Measurements from ENCODE around the gene RAP1GAP2. TPM values are rescaled to one million over a fixed set of nuclear protein-coding genes. Genes with fewer than 3 reads are reported as not detected.

Gene RAP1GAP2
- polyA plus RNA-seq, 1 donor, result 21.3 TPM

GRCh38 chr17:2964370-2964769, 168.1 kb downstream of the RAP1GAP2 start:
- WGBS (ENCODE audit: insufficient coverage, low lambda C conversion rate), result no CpG with 5 or more reads among the region's 10 CpGs
- Histone ChIP-seq H3K4me3 (ENCODE audit: low read length) (no peak overlapping the region), H3K27ac (ENCODE audit: low read length) (no peak overlapping the region), H3K4me1 (ENCODE audit: control insufficient read depth, insufficient read depth, low read length) (peaks cover 9% of the 10 kb centered on the region), H3K9me3 (ENCODE audit: control insufficient read depth, low read depth, low read length) (no peaks in the 10 kb centered on the region), H3K36me3 (ENCODE audit: control insufficient read depth, insufficient read depth, low read length) (peaks cover 12% of the 10 kb centered on the region), H3K27me3 (ENCODE audit: control insufficient read depth, insufficient read depth, low read length) (no peaks in the 10 kb centered on the region)
- DNase-seq, result no peak

DNA sequence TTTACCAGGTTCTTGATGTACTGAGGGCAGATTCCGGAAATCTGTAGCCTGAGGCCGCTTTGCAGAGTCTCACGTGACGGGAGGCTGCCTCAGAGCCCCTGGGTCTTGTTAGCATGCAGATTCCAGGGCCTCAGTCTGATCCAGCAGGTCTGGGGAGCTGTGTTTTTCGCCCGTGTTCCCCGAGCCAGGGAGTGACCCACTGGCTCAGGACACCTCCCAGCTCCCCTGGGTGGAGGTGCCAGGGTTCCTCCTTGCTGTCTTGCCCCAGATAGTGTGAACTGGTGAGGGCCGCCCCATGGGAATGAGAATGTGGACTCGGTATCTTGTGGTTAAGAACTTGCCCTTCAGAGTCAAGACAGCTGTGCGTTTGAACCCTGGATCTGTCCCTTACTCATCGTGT, 168.6 kb downstream of the RAP1GAP2 start:
- peaks cover 7% of the 10 kb centered on the region for H3K4me1 ChIP-seq (ENCODE audit: control insufficient read depth, insufficient read depth, low read length)
- H3K9me3 ChIP-seq (ENCODE audit: control insufficient read depth, low read depth, low read length), result no peaks in the 10 kb centered on the region
- H3K27ac ChIP-seq (ENCODE audit: low read length), result no peak overlapping the region
- H3K27me3 ChIP-seq (ENCODE audit: control insufficient read depth, insufficient read depth, low read length), result no peaks in the 10 kb centered on the region
- no peak for DNase-seq
- peaks cover 12% of the 10 kb centered on the region for H3K36me3 ChIP-seq (ENCODE audit: control insufficient read depth, insufficient read depth, low read length)
- H3K4me3 ChIP-seq (ENCODE audit: low read length), result no peak overlapping the region
- WGBS (ENCODE audit: insufficient coverage, low lambda C conversion rate), result no CpG with 5 or more reads among the region's 11 CpGs

- peak overlapping the region; percentile 3 for H3K27ac ChIP-seq (ENCODE audit: low read length)
- no CpG with 5 or more reads among the region's 14 CpGs for WGBS (ENCODE audit: insufficient coverage, low lambda C conversion rate)
- DNase-seq, result no peak
Observed at GRCh38 chr17:2965621-2966595, 169.7 kb downstream of the RAP1GAP2 start.

GRCh38 chr17:2967515-2967914, 171.3 kb downstream of the RAP1GAP2 start:
- DNase-seq, result no peak

More at GRCh38 chr17:2965621-2966595, 169.7 kb downstream of the RAP1GAP2 start:
- no peak overlapping the region for H3K4me3 ChIP-seq (ENCODE audit: low read length)
- H3K27me3 ChIP-seq (ENCODE audit: control insufficient read depth, insufficient read depth, low read length), result no peaks in the 10 kb centered on the region
- H3K36me3 ChIP-seq (ENCODE audit: control insufficient read depth, insufficient read depth, low read length), result peaks cover 12% of the 10 kb centered on the region
- H3K9me3 ChIP-seq (ENCODE audit: control insufficient read depth, low read depth, low read length), result no peaks in the 10 kb centered on the region
- H3K4me1 ChIP-seq (ENCODE audit: control insufficient read depth, insufficient read depth, low read length), result no peaks in the 10 kb centered on the region

DNA sequence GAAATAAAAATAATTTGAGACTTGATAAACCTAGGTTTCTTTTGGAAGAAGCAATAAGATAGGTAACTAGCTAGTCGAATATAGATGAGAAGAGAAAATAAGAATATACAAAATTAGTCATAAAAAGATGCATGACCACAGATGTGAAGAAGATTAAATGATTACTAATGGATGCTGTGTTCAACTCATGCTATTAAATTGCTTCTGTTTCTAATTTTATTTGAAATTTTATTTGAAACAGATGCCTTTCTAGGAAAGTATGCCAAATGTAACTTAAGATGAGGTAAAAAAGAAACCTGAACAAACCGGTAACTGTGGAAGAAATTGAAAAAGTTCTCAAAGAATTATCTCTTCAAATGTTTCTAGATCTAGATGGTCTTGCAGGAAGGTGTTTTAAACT, 175.6 kb downstream of the RAP1GAP2 start:
- Histone ChIP-seq H3K27ac (ENCODE audit: low read length) (no peak overlapping the region), H3K9me3 (ENCODE audit: control insufficient read depth, low read depth, low read length) (no peaks in the 10 kb centered on the region), H3K27me3 (ENCODE audit: control insufficient read depth, insufficient read depth, low read length) (no peaks in the 10 kb centered on the region), H3K4me3 (ENCODE audit: low read length) (no peak overlapping the region), H3K4me1 (ENCODE audit: control insufficient read depth, insufficient read depth, low read length) (no peaks in the 10 kb centered on the region), H3K36me3 (ENCODE audit: control insufficient read depth, insufficient read depth, low read length) (peaks cover 4% of the 10 kb centered on the region)
- 95% methylated on average over 2 of the region's 2 CpGs for WGBS (ENCODE audit: insufficient coverage, low lambda C conversion rate)
- no peak for DNase-seq

More at GRCh38 chr17:2967515-2967914, 171.3 kb downstream of the RAP1GAP2 start:
- WGBS (ENCODE audit: insufficient coverage, low lambda C conversion rate), result 100% methylated on average over 1 of the region's 6 CpGs
- Histone ChIP-seq H3K27me3 (ENCODE audit: control insufficient read depth, insufficient read depth, low read length) (no peaks in the 10 kb centered on the region), H3K27ac (ENCODE audit: low read length) (no peak overlapping the region), H3K4me3 (ENCODE audit: low read length) (no peak overlapping the region), H3K36me3 (ENCODE audit: control insufficient read depth, insufficient read depth, low read length) (peaks cover 12% of the 10 kb centered on the region), H3K9me3 (ENCODE audit: control insufficient read depth, low read depth, low read length) (no peaks in the 10 kb centered on the region), H3K4me1 (ENCODE audit: control insufficient read depth, insufficient read depth, low read length) (no peaks in the 10 kb centered on the region)

DNA sequence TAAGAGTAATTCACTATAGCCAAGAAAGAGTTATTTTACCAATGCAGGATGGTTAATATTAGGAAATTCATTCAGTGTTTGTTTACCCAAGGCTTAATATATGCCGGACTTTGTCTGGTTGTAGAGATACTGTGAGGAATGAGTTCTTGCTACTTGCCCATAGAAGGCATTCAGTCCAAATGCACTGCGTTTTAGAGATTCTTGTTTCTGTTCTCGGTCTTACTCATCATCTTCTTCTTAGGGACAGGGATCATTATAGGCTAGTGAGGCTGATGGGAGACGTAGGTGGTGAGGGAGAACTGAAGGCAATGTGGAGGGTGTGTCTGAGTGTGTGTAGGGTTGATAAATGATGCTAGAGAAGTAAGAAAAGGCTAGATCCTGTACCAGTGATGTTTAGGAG, 176.5 kb downstream of the RAP1GAP2 start:
- no peak overlapping the region for H3K4me3 ChIP-seq (ENCODE audit: low read length)
- H3K4me1 ChIP-seq (ENCODE audit: control insufficient read depth, insufficient read depth, low read length), result no peaks in the 10 kb centered on the region
- no CpG with 5 or more reads among the region's 4 CpGs for WGBS (ENCODE audit: insufficient coverage, low lambda C conversion rate)
- H3K9me3 ChIP-seq (ENCODE audit: control insufficient read depth, low read depth, low read length), result no peaks in the 10 kb centered on the region
- H3K36me3 ChIP-seq (ENCODE audit: control insufficient read depth, insufficient read depth, low read length), result no peaks in the 10 kb centered on the region
- H3K27ac ChIP-seq (ENCODE audit: low read length), result no peak overlapping the region
- no peaks in the 10 kb centered on the region for H3K27me3 ChIP-seq (ENCODE audit: control insufficient read depth, insufficient read depth, low read length)
- DNase-seq, result peak in 1 of 2 donors; percentile 22

DNA sequence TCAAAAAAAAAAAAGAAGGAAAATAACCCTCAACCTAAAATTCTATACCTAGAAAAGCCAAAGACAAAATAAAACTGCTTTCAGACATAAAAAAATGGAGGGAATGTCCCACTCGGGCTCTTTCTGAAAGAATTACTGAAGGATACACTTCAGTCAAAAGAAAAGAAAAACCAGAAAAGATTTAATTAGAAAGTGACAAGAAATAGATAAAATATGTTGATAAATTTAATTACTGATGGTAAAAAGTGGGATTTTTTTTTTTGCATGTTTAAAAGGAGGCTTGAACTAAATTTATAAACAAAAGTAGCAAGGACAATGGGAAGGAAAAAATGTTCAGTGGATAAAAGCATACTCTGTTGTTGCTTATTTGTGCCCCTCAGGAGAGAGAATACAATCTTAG, 178.1 kb downstream of the RAP1GAP2 start:
- no peaks in the 10 kb centered on the region for H3K9me3 ChIP-seq (ENCODE audit: control insufficient read depth, low read depth, low read length)
- DNase-seq, result no peak
- WGBS (ENCODE audit: insufficient coverage, low lambda C conversion rate), result no CpG with 5 or more reads among the region's 1 CpG
- H3K4me1 ChIP-seq (ENCODE audit: control insufficient read depth, insufficient read depth, low read length), result no peaks in the 10 kb centered on the region
- H3K4me3 ChIP-seq (ENCODE audit: low read length), result no peak overlapping the region
- no peaks in the 10 kb centered on the region for H3K36me3 ChIP-seq (ENCODE audit: control insufficient read depth, insufficient read depth, low read length)
- H3K27me3 ChIP-seq (ENCODE audit: control insufficient read depth, insufficient read depth, low read length), result no peaks in the 10 kb centered on the region
- H3K27ac ChIP-seq (ENCODE audit: low read length), result no peak overlapping the region

- no CpG with 5 or more reads among the region's 8 CpGs for WGBS (ENCODE audit: insufficient coverage, low lambda C conversion rate)
- Histone ChIP-seq H3K4me1 (ENCODE audit: control insufficient read depth, insufficient read depth, low read length) (no peaks in the 10 kb centered on the region), H3K27me3 (ENCODE audit: control insufficient read depth, insufficient read depth, low read length) (no peaks in the 10 kb centered on the region), H3K9me3 (ENCODE audit: control insufficient read depth, low read depth, low read length) (no peaks in the 10 kb centered on the region), H3K27ac (ENCODE audit: low read length) (no peak overlapping the region), H3K36me3 (ENCODE audit: control insufficient read depth, insufficient read depth, low read length) (peaks cover 4% of the 10 kb centered on the region), H3K4me3 (ENCODE audit: low read length) (peak overlapping the region; percentile 34)
- peak in 1 of 2 donors; percentile 33 for DNase-seq
Observed at GRCh38 chr17:2975469-2975958, 179.3 kb downstream of the RAP1GAP2 start.

DNA sequence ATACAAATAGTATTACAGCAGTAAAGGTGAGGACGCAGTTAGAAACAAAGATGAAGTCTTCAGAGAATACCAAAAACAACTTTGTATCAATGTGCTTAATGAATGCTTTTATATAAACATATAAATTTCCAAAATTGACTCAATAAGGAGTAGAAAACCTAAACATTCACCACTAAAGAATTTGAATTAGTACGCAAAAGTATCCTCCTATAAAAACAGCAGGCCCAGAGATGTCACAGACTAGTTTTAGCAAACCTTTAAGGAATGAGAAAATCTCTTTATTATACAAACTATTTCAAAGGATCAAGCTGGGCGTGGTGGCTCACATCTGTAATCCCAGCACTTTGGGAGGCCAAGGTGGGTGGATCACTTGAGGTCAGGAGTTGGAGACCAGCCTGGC, 180.9 kb downstream of the RAP1GAP2 start:
- H3K9me3 ChIP-seq (ENCODE audit: control insufficient read depth, low read depth, low read length), result no peaks in the 10 kb centered on the region
- H3K36me3 ChIP-seq (ENCODE audit: control insufficient read depth, insufficient read depth, low read length), result peaks cover 15% of the 10 kb centered on the region
- no peak for DNase-seq
- H3K27ac ChIP-seq (ENCODE audit: low read length), result no peak overlapping the region
- no peak overlapping the region for H3K4me3 ChIP-seq (ENCODE audit: low read length)
- no peaks in the 10 kb centered on the region for H3K27me3 ChIP-seq (ENCODE audit: control insufficient read depth, insufficient read depth, low read length)
- WGBS (ENCODE audit: insufficient coverage, low lambda C conversion rate), result 100% methylated on average over 1 of the region's 3 CpGs
- no peaks in the 10 kb centered on the region for H3K4me1 ChIP-seq (ENCODE audit: control insufficient read depth, insufficient read depth, low read length)

- DNase-seq, result no peak
- no peaks in the 10 kb centered on the region for H3K27me3 ChIP-seq (ENCODE audit: control insufficient read depth, insufficient read depth, low read length)
- H3K9me3 ChIP-seq (ENCODE audit: control insufficient read depth, low read depth, low read length), result no peaks in the 10 kb centered on the region
- 89% methylated on average over 3 of the region's 9 CpGs for WGBS (ENCODE audit: insufficient coverage, low lambda C conversion rate)
- no peak overlapping the region for H3K4me3 ChIP-seq (ENCODE audit: low read length)
- no peak overlapping the region for H3K27ac ChIP-seq (ENCODE audit: low read length)
- H3K36me3 ChIP-seq (ENCODE audit: control insufficient read depth, insufficient read depth, low read length), result peaks cover 15% of the 10 kb centered on the region
- no peaks in the 10 kb centered on the region for H3K4me1 ChIP-seq (ENCODE audit: control insufficient read depth, insufficient read depth, low read length)
Observed at GRCh38 chr17:2978116-2978515, 181.9 kb downstream of the RAP1GAP2 start.

Data from large intestine (tissue), 3 donors.